Hepatocyte (in vitro differentiated cells): ENCODE measurements around the gene TMEM63A.

Source experiments
- CTCF ChIP-seq: fragments of 200-600 bp; sonication (generic); IDR thresholded peaks from 2 replicates; pipeline ENCODE4 v1.5.1; 2016; ENCODE audit warnings: antibody characterized with exemption, mild to moderate bottlenecking; ENCODE audit not compliant: poor library complexity
- EZH2 ChIP-seq: fragments of 200-600 bp; sonication (generic); IDR thresholded peaks from 2 replicates; pipeline ENCODE4 v1.6.1; 2016; ENCODE audit warnings: antibody characterized with exemption, mild to moderate bottlenecking, borderline replicate concordance

- TF ChIP-seq CTCF: no peak
- no peak for TF ChIP-seq EZH2
Observed at GRCh38 chr1:225843426-225843795, 38.8 kb downstream of the TMEM63A start.
